Ovary (tissue), 3 donors: ENCODE data around the gene SSUH2.

Experiments used
- EP300 ChIP-seq: sonication (generic); formaldehyde crosslinking; IDR thresholded peaks from one replicate; pipeline ENCODE4 v1.6.1; 2017; ENCODE audit warnings: antibody characterized with exemption
- POLR2A ChIP-seq: fragments of 450-650 bp; IDR thresholded peaks from one replicate; pipeline ENCODE4 v1.6.1; 2017; ENCODE audit warnings: antibody characterized with exemption, mild to moderate bottlenecking, moderate library complexity
- TF ChIP-seq, protein P1 (sequence below), 3 donors: fragments of 450-650 bp in 2 of 3; fragments of 200-600 bp in 1 of 3; IDR thresholded peaks; one replicate each; pipeline versions ENCODE4 v1.5.1 to v1.8.0; 2016 to 2022; ENCODE audit warnings: antibody characterized with exemption in 3 of 3, mild to moderate bottlenecking in 1 of 3
- donor health status: DM: no; HTN: no; CAD: no.

DNA sequence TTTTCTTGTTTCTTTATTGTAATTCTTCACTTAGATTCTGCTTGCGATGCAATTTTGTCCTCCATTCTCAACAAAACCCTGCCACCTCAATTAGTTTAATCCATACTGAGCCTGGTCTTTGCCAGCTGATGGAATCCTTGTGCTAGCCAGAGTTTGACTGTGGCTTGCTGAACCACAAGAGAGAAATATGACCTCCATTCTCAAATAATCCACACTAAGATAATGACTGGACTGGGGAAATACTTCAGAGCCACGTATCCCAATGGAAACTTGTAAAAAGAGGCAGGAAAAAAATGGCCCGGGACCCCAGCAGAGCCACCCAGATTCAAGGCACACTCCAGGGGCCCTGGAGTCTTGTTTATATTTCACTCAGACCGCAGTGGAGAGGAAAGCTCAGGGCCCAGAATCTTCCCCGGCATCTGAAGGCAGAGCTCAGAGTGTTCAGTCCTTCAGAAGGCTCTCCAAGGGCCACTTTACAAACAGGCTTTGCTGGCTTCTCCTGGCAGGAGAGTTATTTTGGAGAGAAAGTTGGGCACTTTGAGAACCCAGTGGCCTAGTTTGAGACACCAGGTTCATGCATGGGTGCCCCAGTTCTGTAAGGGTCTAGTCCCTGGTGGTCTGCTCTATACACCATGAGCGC lies 62.7 kb downstream of the SSUH2 start:
- TF ChIP-seq, protein P1, sequence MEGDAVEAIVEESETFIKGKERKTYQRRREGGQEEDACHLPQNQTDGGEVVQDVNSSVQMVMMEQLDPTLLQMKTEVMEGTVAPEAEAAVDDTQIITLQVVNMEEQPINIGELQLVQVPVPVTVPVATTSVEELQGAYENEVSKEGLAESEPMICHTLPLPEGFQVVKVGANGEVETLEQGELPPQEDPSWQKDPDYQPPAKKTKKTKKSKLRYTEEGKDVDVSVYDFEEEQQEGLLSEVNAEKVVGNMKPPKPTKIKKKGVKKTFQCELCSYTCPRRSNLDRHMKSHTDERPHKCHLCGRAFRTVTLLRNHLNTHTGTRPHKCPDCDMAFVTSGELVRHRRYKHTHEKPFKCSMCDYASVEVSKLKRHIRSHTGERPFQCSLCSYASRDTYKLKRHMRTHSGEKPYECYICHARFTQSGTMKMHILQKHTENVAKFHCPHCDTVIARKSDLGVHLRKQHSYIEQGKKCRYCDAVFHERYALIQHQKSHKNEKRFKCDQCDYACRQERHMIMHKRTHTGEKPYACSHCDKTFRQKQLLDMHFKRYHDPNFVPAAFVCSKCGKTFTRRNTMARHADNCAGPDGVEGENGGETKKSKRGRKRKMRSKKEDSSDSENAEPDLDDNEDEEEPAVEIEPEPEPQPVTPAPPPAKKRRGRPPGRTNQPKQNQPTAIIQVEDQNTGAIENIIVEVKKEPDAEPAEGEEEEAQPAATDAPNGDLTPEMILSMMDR (IDR thresholded peaks at IDR 0.05) = no peak
- TF ChIP-seq POLR2A = no peak
- TF ChIP-seq EP300 = no peak
